Progenitor cell of endocrine pancreas (in vitro differentiated cells): Measurements from ENCODE around the gene TMEM45B. TPM values are rescaled to one million over a fixed set of nuclear protein-coding genes. Genes with fewer than 3 reads are reported as not detected.
"Not testable (repeated sequence)": the region's sequence is repeated elsewhere in the genome, so short reads cannot be mapped to it uniquely, and the experiment has no call there.

ENCODE experiments used
- DNase-seq: peaks from one replicate; pipeline ENCODE4 v3.0.0; 2021; ENCODE audit warnings: low spot score; ENCODE audit not compliant: unreplicated experiment
- H3K27ac Mint-ChIP-seq: 2 replicates; pipeline ENCODE4 v1.8.0; 2021; ENCODE audit warnings: mild to moderate bottlenecking, moderate library complexity, mixed read lengths
- H3K27me3 Mint-ChIP-seq: 2 replicates; pipeline ENCODE4 v1.8.0; 2021; ENCODE audit warnings: mixed read lengths
- H3K36me3 Mint-ChIP-seq: 2 replicates; pipeline ENCODE4 v1.8.0; 2022; ENCODE audit warnings: mixed read lengths; ENCODE audit not compliant: insufficient read depth
- H3K4me1 Mint-ChIP-seq: 2 replicates; pipeline ENCODE4 v1.8.0; 2021; ENCODE audit warnings: low read depth, mixed read lengths
- H3K4me3 Mint-ChIP-seq: 2 replicates; pipeline ENCODE4 v1.8.0; 2021; ENCODE audit warnings: low read depth, mild to moderate bottlenecking, moderate library complexity, mixed read lengths
- H3K9me3 Mint-ChIP-seq: 2 replicates; pipeline ENCODE4 v1.8.0; 2021; ENCODE audit warnings: low read depth, mixed read lengths
- total RNA-seq: library from RNA; stranded (reverse); gene quantifications from 2 replicates; pipeline ENCODE4 v1.2.1, GENCODE V29; 2021
- TF ChIP-seq, protein P1 (sequence below): fragments of 200-600 bp; sonication (generic); IDR thresholded peaks from one replicate; pipeline ENCODE4 v1.5.0; 2021; ENCODE audit warnings: antibody characterized with exemption, mild to moderate bottlenecking; ENCODE audit not compliant: unreplicated experiment

The TMEM45B gene
- total RNA-seq, 1 donor from 2014 or later = 1.4 TPM

DNA sequence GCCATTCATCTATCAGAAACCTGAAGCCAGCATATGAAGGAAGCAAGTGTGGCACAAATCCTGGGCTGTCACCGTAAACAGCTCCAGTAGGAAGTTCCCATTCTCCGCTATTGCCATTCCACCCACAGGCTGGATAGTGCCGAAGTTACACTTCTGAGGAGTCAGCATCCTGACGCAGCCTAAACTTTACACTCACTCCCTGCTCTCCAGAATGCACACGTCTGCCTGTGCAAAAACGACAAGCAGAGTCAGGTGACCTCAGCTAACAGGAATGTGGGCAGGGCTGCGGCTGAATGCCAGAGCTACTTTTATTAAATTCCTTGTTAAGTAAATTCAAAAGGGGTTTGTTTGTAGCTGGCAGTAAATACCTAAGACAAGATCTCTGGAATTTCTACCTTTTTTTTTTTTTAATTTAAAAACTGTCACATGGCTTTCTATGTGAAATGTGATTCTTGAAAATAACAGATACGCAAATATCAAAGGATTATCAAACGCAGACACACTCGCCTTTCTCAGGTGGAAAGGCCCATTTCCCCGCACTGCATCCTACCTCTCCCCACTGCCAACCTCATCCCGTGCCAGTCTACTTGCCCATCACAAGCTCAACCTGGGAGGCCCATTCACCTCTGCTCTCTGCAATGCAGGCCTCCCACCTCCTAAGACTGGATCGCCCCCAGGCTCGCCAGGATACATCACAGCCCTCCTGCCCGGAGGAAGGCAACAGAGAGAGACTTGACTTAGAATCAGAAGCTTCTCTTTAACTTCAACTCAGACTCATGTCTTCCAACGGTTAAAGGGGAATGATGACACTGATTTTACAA is 46.3 kb downstream of the TMEM45B start:
- H3K36me3 Mint-ChIP-seq = peaks cover 46% of the 10 kb centered on the region
- TF ChIP-seq, protein P1, sequence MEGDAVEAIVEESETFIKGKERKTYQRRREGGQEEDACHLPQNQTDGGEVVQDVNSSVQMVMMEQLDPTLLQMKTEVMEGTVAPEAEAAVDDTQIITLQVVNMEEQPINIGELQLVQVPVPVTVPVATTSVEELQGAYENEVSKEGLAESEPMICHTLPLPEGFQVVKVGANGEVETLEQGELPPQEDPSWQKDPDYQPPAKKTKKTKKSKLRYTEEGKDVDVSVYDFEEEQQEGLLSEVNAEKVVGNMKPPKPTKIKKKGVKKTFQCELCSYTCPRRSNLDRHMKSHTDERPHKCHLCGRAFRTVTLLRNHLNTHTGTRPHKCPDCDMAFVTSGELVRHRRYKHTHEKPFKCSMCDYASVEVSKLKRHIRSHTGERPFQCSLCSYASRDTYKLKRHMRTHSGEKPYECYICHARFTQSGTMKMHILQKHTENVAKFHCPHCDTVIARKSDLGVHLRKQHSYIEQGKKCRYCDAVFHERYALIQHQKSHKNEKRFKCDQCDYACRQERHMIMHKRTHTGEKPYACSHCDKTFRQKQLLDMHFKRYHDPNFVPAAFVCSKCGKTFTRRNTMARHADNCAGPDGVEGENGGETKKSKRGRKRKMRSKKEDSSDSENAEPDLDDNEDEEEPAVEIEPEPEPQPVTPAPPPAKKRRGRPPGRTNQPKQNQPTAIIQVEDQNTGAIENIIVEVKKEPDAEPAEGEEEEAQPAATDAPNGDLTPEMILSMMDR = no peak
- no peaks in the 10 kb centered on the region for H3K9me3 Mint-ChIP-seq
- peak overlapping the region; percentile 98 for H3K27ac Mint-ChIP-seq
- no peaks in the 10 kb centered on the region for H3K27me3 Mint-ChIP-seq
- H3K4me3 Mint-ChIP-seq = peak overlapping the region; percentile 43
- H3K4me1 Mint-ChIP-seq = peaks cover 29% of the 10 kb centered on the region
- peak; percentile 37 for DNase-seq

DNA sequence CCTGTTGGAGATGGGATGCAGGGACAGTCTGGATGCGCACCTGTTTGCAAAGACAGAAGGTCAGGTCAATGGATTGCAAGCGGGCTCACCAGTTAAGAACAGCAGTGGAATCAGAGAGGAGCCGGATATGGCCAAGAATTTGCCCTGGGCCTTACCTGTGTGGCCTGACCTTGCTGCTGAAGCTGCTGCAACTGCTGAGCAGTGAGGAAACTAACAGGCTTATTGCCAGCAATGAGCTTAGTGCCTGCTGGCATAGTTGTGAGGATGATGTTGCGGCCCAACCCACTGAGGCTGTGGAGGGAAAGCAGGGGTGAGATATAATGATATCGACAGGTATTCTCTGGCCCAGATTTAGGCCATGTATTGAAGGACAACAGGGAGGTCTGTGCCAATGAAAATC is 49.2 kb downstream of the TMEM45B start:
- peaks cover 35% of the 10 kb centered on the region for H3K4me1 Mint-ChIP-seq
- DNase-seq = no peak
- H3K4me3 Mint-ChIP-seq = no peak overlapping the region
- peaks cover 57% of the 10 kb centered on the region for H3K36me3 Mint-ChIP-seq
- TF ChIP-seq, protein P1 = no peak
- H3K27ac Mint-ChIP-seq = peak overlapping the region; percentile 73
- no peaks in the 10 kb centered on the region for H3K27me3 Mint-ChIP-seq
- H3K9me3 Mint-ChIP-seq = no peaks in the 10 kb centered on the region

DNA sequence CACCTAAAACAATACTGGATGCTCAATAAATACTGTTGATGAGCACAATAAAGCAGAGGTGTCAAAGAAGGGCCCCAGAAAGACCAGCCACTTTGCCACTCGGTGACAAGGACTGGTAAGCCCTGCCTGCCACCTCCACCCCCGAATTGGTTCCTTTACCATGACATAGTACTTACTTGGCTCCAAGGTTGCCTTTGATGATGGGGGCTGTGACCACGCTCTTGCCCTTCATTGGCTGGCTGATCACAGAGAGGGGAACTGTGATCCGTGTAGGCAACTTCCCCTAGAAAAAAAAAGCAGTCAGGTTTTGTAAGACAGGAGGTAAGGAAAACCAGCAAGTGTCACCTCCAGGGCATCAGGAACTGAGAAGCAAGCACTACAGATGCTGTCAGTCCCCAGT is 50.1 kb downstream of the TMEM45B start:
- H3K27ac Mint-ChIP-seq = peak overlapping the region; percentile 80

DNA sequence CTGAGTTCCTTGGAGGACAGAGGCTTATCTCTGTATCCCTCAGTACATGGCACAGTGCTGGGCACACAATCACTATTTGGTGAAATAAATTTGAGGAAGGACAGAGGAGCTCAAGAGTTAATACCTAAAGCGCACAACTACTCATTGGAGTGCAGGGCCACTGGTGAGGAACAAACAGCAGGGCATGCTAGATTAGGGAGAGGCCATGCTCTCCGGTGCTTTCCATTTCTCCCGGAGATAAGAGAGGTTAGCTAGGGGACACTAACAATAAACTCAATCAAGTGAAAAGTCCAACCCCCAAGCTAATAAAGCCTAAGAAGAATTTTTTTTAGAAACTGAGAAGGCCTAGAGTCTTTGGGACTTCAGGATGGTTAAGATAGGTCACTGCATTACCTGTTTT is 50.7 kb downstream of the TMEM45B start:
- Mint-ChIP-seq H3K9me3 (no peaks in the 10 kb centered on the region), H3K27me3 (no peaks in the 10 kb centered on the region), H3K4me3 (peak overlapping the region; percentile 6), H3K27ac (peak overlapping the region; percentile 80), H3K4me1 (peaks cover 35% of the 10 kb centered on the region), H3K36me3 (peaks cover 62% of the 10 kb centered on the region)
- no peak for DNase-seq
- TF ChIP-seq, protein P1 = no peak

More for the DNA sequence above, 50.1 kb downstream of the TMEM45B start:
- no peak overlapping the region for H3K4me3 Mint-ChIP-seq
- peaks cover 35% of the 10 kb centered on the region for H3K4me1 Mint-ChIP-seq
- no peak for DNase-seq
- H3K9me3 Mint-ChIP-seq = no peaks in the 10 kb centered on the region
- TF ChIP-seq, protein P1 = no peak
- H3K36me3 Mint-ChIP-seq = peaks cover 59% of the 10 kb centered on the region
- H3K27me3 Mint-ChIP-seq = no peaks in the 10 kb centered on the region

DNA sequence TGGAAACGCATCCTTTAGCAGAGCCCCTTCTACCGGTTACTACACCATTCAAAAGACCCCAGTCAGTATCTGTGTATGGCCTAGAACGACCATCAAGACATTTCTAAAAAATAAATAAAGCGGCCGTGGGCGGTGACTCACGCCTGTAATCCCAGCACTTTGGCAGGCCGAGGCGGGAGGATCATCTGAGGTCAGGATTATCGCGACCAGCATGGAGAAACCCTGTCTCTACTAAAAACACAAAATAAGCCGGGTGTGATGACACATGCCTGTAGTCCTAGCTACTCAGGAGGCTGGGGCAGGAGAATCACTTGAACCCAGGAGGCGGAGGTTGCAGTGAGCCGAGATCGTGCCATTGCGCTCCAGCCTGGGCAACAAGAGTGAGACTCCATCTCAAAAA is 53.0 kb downstream of the TMEM45B start:
- peaks cover 24% of the 10 kb centered on the region for H3K4me1 Mint-ChIP-seq
- H3K4me3 Mint-ChIP-seq, DNase-seq, H3K9me3 Mint-ChIP-seq, H3K27me3 Mint-ChIP-seq: not testable (repeated sequence)
- H3K27ac Mint-ChIP-seq = peak overlapping the region; percentile 62
- peaks cover 50% of the 10 kb centered on the region for H3K36me3 Mint-ChIP-seq

DNA sequence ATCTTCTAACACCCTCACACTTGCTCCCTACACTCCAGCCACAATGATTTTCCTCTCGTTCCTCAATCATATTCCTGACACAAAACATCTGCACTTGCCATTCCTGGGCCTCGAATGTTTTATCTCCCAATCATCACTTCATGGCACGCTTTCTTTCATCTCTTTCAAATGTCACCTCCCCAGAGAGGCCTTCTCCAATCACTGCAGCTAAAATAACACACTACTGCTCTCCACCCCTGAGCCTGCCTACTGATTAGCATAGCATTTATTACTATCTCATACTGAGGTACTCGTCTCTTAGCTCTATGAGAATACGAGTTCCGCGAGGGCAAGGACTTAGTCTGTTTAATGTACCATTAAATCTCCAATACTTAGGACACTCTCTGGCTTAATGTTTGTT is 56.3 kb downstream of the TMEM45B start:
- H3K4me3 Mint-ChIP-seq = no peak overlapping the region
- no peak for DNase-seq
- H3K27me3 Mint-ChIP-seq = no peaks in the 10 kb centered on the region
- H3K9me3 Mint-ChIP-seq = no peaks in the 10 kb centered on the region
- H3K4me1 Mint-ChIP-seq = peaks cover 6% of the 10 kb centered on the region
- H3K27ac Mint-ChIP-seq = peak overlapping the region; percentile 12
- H3K36me3 Mint-ChIP-seq = peaks cover 39% of the 10 kb centered on the region
- TF ChIP-seq, protein P1 = no peak
